HG02623 (cell line): ENCODE data around the gene DOK5.

ENCODE experiments used
- ATAC-seq: cut with Tn5 transposase; IDR thresholded peaks from one replicate; pipeline ENCODE4 v1.9.1; 2021; ENCODE audit warnings: moderate library complexity; ENCODE audit not compliant: unreplicated experiment

Gene DOK5

DNA sequence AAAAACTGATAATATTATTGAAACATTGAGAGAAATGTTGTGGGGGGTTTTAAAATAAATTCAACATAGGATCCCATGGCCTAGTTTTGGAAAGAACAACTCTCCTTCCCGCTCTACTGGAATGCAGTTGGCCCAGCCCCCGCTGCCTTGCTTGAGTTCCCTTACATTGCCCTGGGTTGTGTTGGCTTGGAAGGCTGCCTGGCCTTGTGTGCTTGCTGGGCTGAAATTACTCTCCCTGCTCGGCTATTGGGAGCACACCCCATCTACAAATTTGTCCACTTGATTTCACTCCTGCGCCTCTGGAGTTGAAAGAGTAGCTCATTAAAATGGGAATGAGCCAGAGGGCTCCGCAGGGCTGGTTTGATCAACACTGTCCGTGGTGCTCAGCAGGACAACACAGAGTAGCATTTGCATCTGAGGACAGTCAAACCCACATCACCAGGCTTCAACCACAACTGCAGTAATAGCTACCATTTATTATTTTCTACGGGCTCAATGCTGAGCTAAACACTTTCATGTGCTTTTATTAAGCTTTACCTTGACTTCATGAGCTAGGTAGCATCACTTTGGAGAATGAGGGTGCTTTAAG lies 35.2 kb downstream of the DOK5 start:
- ATAC-seq, result no peak

DNA sequence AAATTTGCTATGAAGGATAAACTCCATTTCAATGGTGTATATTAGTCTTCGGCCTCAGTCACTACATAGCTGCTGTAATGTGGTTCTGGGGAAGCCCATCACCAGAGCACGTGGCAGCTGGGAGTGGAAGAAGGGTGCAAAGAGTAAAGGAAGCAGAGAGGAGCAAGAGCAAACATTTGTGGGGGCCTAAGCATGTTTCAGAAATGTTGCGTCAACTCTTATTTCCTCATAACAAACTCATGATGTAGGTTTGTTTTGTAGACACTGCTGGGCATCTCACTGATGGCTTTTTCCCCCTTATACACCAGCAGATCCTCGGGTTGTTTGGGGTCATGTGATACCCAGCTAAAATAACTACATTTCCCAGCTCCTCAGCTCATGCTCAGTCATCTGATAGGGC lies 37.3 kb downstream of the DOK5 start:
- ATAC-seq, result no peak

DNA sequence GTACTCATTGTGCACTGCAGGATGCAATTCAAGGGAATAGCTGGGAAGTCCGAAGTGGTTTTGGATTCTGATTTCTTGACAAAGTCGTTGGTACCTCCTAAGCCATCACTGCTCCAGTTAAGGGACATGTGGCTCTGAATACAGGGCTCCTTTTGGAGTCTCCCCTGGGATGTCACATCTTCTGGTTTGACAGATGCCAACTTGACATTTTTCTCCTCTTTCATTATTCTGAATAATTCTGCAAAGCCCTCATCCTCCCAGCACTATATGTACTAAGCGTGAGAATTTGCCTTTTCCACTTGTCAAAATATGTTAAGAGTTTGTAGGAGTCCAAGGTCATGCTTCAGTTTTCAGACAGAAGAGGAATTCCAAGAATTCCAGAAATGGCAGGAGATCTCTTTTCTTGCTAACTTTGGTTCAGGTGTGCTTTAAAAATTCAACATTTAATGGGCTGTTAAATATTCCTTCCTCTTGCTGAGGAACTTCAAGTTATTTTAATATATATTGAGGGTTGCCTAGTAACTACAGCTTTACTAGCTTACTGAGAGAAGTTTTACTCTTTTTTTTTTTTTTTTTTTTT lies 38.7 kb downstream of the DOK5 start:
- ATAC-seq, result no peak

- no peak for ATAC-seq
Measured at GRCh38 chr20:54515793-54516628, 40.6 kb downstream of the DOK5 start.

DNA sequence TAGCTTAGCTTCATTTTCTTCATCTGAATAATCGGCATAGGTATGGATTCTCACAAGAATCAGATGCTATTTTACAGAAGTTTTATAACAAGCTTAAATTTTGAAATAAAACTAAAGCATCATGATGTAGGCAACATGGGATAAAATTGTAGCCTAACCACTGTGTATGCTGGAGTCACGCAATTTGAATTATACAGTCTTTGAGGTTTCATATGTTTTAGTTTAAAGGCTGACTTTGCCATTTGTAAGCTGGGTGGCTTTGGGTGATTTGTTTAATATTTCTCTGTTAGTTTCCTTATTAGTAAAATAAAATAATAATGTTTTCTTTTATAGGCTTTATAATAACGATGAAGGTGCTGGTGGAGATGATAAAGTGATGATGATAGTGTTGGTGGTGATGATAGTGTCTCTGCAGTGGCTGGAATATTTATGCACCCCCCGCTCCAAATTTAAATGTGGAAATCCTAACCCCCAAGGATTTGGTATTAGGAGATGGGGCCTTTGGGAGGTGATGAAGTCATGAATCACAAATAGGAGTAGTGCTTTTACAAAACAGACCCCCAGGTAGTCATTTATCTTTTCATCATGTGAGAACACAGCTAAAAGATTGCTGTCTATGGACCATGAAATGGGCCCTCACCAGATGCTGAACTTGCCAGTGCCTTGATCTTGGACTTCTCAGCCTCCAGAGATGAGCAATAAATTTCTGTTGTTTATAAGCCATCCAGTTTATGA lies 42.0 kb downstream of the DOK5 start:
- ATAC-seq, result no peak

DNA sequence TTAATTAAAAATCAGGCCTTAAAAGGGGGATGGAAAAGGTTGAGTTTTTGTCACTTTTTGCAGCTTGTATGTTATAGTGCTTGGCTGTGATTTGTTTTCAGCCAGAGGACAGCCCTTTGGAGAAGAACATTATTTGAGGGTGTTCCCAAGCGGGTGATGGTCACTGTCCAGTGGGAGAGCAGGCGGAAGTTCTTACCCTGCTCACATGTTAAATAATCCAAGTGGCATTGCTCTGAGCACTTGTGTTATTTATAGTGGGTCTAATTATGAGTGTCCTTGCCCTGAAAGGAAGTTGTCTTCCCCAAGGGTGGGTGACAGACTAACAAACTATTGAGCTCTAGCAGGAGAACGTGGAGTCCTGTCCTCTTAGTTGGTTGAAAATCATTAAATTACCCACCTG lies 49.5 kb downstream of the DOK5 start:
- no peak for ATAC-seq

DNA sequence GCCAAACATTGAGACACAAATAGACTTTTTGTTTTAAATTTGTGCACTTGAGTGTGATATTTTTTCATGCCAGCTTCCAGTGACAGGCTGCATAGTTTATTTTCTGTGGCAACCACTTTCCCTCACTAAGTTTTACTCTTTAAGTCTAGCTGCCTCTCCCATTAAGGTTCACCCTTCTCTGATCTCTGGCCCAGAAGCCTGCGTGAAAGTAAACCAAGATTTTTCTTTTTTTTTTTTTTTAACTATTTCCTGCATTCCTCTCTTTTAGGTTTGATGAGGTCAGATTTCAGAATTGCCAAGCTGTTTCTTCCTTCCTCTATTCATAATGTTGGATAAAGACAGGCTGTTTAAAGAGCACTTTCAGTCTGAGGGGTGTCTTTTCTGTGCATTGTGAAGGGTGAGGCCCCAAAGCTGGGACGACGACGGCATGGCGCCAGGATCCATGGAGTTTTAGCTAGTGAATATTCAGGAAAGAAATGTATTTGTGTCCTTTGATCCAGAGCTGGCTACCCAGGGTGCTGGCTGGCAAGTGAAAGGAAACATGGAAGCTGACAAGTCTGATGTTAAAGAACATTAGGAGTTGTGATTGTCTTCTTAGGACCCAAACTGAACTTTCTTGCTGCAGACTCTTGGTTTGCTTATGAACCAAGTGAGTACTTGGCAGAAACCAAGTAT lies 50.7 kb downstream of the DOK5 start:
- ATAC-seq, result no peak

DNA sequence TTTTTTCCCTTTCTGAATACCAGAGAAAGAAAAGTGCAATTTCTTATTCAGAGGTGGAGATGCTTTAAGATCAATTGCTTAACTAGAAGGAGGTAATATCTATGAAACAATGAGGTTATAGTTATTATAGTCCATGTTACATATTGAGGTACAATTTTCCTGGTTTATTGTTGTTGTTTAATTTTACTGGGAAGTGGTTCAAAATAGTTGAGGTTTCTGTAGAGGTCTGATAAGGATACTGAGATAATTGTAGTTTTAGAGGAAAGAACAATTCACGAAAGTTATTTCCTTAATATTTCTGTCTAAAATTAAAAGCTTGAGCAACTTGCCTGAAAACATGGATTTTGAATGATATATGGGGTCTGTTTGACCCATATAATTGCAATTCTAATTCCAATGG lies 51.4 kb downstream of the DOK5 start:
- ATAC-seq, result no peak

DNA sequence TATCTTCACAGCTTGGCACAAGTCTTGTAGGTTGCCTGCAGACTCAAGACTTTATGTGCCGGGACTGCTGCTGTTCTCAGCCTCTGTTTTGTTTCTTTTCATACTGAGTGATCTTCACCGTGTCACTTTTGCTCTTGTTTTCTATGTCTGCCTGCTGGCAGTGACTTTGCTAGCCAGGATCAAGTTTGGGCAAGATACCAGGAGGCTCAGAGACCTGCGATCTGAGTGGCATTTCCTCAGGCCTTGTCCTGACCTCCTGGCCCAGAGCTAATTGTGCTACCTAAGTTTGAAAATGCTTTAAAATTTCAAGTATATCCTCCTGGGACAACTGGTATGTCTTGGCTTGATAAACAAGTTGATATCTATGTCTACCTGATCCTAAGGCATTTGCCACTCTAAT lies 57.2 kb downstream of the DOK5 start:
- ATAC-seq, result no peak

DNA sequence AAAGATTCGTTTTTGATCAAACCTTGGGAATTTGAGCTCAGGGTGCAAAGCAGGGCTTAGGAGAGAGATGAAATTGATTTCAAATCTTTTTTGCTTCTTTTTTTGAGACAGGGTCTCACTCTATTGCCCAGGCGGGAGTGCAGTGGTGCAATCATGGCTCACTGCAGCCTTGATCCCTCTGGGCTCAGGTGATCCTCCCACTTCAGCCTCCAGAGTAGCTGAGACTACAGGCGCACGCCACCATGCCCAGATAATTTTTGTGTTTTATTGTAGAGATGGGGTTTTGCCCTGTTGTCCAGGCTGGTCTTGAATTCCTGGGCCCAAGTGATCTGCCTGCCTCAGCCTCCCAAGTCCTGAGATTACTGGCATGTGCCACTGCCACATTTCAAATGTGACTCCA lies 58.7 kb downstream of the DOK5 start:
- no peak for ATAC-seq

DNA sequence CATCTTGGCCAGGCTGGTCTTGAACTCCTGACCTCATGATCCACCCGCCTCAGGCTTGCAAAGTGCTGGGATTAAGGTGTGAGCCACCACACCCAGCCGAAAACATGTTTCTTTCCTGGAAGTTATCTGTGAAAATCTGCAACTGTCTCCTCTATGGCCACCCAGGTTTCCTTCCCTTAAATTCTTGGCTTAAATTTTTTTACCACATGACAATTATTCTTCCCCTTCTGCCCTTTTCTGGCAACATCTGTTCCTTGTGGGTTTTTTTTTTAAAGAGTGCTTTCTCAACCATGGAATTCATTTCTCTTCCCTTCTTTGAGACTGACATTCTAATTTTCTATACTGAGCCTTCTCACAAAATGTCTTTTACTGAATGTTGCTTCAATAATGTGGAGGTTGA lies 59.6 kb downstream of the DOK5 start:
- no peak for ATAC-seq

GRCh38 chr20:54535746-54536145 lies 60.4 kb downstream of the DOK5 start:
- ATAC-seq, result no peak

DNA sequence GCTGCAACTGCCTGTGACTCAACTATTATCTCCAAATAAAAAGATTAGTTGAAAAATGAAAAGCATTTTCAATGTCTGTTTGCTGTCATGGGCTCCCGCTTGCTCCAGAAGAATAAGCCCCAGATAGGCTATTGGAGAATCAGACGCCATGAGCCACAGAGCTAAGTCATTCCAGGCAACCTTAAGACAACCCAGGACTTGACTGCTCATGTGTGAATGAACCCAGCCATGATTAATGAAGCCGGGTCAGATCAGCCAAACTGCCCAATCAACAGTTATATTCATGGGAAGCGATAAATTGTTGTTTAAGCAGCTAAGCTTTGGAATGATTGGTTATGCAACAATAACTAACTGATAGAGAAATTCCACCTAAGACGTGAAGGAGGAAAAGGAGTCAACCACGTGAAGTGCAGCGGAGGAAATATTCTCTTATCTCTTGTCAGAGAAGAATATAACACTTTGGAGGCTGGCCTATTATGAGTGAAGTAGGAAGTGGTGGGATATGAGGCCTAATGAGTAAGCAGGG lies 64.2 kb downstream of the DOK5 start:
- no peak for ATAC-seq

DNA sequence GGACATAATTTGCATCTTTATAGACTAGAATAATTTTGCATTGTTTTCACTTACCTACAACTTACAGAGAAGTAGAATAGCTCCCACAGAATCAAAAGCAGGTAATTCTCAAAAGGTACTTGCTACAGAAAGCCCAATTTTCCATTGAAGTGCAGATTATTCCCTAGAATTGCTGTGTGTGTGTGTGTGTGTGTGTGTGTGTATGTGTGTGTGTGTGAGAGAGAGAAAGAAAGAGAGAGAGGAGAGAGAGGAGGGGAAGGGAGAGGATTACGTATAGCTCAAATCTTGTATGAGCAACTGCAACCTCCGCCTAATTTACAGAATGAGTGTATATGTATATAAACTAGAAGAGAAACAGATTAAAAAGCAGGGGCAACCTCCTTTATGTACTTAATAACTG lies 68.0 kb downstream of the DOK5 start:
- ATAC-seq, result no peak

- ATAC-seq, result no peak
Measured at GRCh38 chr20:54545676-54546358, 70.4 kb downstream of the DOK5 start.

GRCh38 chr20:54548849-54549248 lies 73.5 kb downstream of the DOK5 start:
- no peak for ATAC-seq

DNA sequence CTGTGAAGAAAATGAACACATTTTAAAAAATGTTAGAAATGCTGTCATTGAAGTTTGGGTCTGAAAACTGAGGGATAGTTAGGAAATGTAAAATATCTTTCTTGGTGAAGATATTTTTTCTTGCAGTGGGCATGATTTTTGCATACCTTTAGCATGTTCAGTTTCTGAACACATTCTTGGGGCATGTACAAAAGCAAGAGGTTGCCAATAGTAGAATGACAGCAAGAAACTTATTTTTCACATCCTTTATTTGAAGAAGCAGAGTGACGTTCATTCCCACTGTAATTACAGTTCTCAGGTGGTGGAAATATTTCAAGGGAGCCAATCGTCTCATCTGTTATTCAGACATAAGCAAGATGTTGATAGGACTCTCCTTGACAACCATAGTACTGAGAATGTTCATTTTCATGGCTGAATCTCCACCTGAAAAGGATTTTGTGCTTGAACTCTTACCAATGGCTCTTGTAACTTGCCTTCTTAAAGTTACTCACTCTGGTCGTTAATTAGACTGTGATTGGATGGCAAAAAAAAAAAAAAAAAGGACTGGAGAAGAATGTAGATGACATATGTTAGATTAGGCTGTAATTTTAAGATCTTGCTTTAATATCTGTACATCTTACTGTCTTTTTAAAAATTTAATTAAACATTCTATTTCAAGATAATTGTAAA lies 74.4 kb downstream of the DOK5 start:
- no peak for ATAC-seq

GRCh38 chr20:54550776-54551396 lies 75.5 kb downstream of the DOK5 start:
- ATAC-seq, result no peak

GRCh38 chr20:54554006-54554405 lies 78.6 kb downstream of the DOK5 start:
- no peak for ATAC-seq
